Ishikawa (cell line): ENCODE results near the gene COPS9.

Source experiments
- CEBPB ChIP-seq: IDR thresholded peaks from 2 replicates; pipeline ENCODE4 v1.6.1; 2012
- CREB1 ChIP-seq: IDR thresholded peaks from 2 replicates; pipeline ENCODE4 v1.6.1; 2012; ENCODE audit warnings: low read depth
- EP300 ChIP-seq: IDR thresholded peaks from 2 replicates; pipeline ENCODE4 v1.6.1; 2012; ENCODE audit warnings: borderline replicate concordance
- FOXM1 ChIP-seq: IDR thresholded peaks from 2 replicates; pipeline ENCODE4 v1.6.1; 2012; ENCODE audit warnings: low read depth, borderline replicate concordance
- NFIC ChIP-seq: IDR thresholded peaks from 2 replicates; pipeline ENCODE4 v1.6.1; 2012
- RAD21 ChIP-seq: IDR thresholded peaks from 2 replicates; pipeline ENCODE4 v1.6.1; 2012; ENCODE audit warnings: low read depth
- REST ChIP-seq: IDR thresholded peaks from 2 replicates; pipeline ENCODE4 v1.6.1; 2012; ENCODE audit warnings: low read depth, mild to moderate bottlenecking
- TAF1 ChIP-seq: IDR thresholded peaks from 2 replicates; pipeline ENCODE4 v1.6.1; 2012; ENCODE audit warnings: low read depth, mild to moderate bottlenecking
- TEAD4 ChIP-seq: IDR thresholded peaks from 2 replicates; pipeline ENCODE4 v1.6.1; 2012
- YY1 ChIP-seq: IDR thresholded peaks from 2 replicates; pipeline ENCODE4 v1.6.1; 2012; ENCODE audit warnings: low read depth
- ZBTB7A ChIP-seq: IDR thresholded peaks from 2 replicates; pipeline ENCODE4 v1.6.1; 2012; ENCODE audit warnings: low read depth
- TF ChIP-seq, protein P1 (sequence below): IDR thresholded peaks from 2 replicates; pipeline ENCODE4 v1.6.1; 2012

DNA sequence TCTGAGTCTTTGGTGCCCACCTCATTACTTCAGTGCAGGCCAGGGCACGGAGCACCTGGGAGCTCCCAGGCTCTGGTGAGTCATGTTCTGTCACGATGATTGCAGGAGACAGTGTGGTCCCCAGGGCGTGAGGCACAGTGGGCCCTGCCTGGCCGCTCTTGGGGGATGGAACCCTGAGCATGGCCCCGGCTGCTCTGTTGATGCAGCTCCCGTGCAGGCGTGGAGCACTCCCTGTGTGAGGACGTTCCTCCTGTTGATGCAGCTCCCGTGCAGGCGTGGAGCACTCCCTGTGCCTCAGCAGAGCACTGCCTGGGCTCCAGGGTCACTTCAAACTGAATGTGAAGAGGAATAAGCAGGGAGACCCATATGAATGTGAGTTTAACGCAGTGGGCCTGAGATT is 30.1 kb downstream of the COPS9 start:
- TF ChIP-seq CEBPB (no peak), NFIC (no peak), RAD21 (no peak), ZBTB7A (no peak), EP300 (no peak), REST (no peak), YY1 (no peak), TAF1 (no peak), TEAD4 (no peak), FOXM1 (no peak), CREB1 (no peak)
- TF ChIP-seq, protein P1, sequence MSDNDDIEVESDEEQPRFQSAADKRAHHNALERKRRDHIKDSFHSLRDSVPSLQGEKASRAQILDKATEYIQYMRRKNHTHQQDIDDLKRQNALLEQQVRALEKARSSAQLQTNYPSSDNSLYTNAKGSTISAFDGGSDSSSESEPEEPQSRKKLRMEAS = no peak
